GM19372 (cell line): Measurements from ENCODE around the gene ARMH3.

ENCODE experiments used
- ATAC-seq: cut with Tn5 transposase; IDR thresholded peaks from one replicate; pipeline ENCODE4 v1.9.1; 2021; ENCODE audit warnings: mild to moderate bottlenecking, low read depth, moderate library complexity; ENCODE audit not compliant: unreplicated experiment

Gene ARMH3

DNA sequence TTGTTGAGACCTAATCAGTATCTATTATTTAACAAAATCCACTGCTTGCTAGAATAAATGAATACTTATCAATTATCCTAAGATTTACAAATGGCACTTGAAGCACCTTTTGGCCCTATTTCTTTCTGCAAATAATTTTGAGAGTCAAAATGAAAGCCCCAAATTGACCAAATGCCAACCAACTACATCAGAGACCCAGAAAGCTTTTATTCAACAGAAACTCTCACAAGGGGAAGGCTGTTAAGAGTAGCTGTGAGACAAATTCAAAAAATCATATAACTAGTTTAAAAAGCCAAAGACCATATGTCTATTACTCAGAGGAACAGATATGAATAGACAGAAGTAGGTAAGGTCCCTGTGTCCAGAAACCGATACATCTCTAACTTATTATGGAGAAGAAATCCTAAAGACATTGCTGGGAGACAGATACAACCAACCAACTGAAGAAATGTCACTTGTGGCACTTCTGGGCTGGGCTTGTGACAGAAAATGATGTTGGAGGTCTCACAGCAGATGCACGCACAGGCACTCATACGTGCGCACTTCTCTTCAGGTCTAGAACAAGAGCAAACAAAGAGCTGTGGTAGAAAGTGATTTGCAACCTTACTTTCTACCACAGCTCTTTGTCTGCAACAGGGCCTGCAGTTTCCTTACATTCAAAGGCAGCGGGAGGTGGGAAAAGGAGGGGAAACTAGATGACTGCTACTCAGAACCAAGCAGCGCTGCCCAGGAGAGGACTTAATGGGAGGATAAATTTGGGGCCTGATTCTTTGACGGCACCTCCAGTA lies 153.7 kb downstream of the ARMH3 start:
- no peak for ATAC-seq

- peak; percentile 48 for ATAC-seq
These were observed 154.6 kb downstream of the ARMH3 start for GRCh38 chr10:101901340-101901739.

DNA sequence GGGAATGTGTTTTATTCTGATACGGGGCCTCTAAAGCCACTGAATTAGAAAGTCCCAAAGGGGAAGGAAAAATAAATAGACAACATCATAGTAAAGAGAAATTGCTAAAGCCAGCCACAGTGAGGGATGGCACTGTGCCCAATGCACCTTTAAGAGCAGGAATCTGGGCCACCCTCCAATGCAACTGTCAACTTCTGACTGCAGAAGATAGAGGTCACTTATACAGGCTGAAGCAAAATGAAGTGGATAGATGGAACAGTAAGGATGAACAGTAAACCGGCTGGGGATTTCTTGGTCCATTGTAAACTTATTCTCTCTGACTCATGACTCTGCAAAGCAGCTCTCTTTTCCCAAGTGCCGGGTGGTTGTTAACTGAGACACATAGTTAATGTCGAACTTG lies 158.3 kb downstream of the ARMH3 start:
- no peak for ATAC-seq

GRCh38 chr10:101896225-101896877 lies 159.6 kb downstream of the ARMH3 start:
- no peak for ATAC-seq

DNA sequence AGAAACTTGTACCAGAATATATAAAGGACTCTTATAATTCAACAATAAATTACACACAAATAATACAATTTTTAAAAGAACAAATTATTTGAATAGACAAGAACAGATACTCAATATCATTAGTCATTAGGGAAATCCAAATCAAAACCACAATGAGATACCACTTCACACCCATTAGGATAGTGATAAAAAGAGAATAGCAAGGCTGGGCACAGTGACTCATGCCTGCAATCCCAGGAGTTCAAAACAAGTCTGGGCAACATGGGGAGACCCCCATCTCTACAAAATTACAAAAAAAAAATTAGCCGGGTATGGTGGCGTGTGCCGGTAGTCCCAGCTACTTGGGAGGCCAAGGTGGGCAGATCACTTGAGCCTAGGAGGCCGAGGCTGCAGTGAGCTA lies 160.2 kb downstream of the ARMH3 start:
- ATAC-seq: no peak

DNA sequence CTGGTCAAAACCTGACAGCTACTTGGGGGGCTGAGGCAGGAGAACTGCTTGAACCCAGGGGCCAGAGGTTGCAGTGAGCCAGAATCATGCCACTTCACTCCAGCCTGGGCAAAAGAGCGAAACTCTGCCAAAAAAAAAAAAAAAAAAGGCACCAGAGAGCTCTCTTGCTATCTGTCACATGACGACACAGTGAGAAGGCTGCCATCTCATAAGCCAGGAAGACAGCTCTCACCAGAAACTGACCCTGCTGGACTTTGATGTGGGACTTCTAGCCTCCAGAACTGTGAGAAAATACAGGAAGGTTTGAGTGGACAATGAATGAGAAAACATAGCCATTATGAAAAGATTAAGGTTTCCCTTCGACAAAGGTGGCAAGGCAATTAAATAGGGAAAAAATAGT lies 161.2 kb downstream of the ARMH3 start:
- ATAC-seq: no peak

- ATAC-seq: no peak
These were observed 161.7 kb downstream of the ARMH3 start for GRCh38 chr10:101894266-101894665.

DNA sequence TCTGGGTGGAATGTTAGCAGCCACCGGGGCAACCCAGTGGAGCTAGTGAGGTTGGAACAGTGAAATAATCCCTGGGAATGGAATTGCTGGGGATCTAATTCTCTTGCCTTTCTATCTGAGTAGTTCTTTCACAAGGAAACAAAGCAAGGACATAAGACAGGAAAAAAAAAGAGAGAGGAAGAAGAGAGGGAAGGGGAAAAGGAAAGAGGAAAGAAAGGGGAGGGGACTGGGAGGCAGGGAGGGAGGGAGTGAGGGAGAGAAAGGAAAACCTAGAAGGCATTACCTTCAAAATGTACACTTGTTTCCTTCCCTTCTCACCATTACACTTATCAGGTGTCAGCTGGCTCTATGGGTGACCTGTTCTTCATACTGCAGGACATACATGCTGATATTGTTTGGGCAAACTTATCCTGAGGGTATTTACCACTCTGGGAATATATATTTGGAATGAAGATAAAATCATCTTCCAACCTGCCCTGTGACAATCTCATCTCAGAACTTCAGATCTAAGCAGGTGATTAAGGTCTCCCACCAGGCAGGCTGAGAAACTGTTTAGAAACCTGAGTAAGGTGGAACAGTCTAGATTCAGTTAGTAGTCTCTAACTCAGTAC lies 162.4 kb downstream of the ARMH3 start:
- no peak for ATAC-seq

DNA sequence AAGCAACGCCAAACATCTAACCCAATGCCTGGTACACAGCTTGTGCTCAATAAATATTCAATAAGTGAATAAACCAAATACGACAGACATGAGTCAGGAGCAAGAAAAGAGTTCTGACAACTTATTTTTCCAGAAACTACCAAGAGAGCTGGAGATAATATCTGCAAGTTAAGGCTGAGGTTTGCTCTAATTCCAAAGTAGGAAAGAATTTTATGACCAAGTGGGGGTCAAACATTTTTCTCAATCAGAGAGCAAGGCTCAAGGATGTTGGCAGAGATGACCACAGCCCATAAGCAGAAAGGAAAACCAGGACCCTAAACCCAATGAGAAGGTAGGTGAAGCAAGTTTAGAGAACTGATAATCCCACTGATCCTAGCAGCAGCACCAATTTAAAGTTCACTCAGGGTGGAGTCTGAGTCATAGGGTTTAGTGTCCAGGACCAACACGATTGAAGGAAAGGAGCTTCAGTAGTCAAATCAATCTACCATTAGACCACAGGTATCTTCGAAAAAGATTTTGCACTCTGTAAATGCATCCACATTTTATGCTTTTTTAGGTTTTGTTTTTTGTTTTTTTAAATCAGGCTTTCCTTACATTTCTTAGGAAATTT lies 163.1 kb downstream of the ARMH3 start:
- ATAC-seq: no peak

- no peak for ATAC-seq
These were observed 166.4 kb downstream of the ARMH3 start for GRCh38 chr10:101889256-101890210.

DNA sequence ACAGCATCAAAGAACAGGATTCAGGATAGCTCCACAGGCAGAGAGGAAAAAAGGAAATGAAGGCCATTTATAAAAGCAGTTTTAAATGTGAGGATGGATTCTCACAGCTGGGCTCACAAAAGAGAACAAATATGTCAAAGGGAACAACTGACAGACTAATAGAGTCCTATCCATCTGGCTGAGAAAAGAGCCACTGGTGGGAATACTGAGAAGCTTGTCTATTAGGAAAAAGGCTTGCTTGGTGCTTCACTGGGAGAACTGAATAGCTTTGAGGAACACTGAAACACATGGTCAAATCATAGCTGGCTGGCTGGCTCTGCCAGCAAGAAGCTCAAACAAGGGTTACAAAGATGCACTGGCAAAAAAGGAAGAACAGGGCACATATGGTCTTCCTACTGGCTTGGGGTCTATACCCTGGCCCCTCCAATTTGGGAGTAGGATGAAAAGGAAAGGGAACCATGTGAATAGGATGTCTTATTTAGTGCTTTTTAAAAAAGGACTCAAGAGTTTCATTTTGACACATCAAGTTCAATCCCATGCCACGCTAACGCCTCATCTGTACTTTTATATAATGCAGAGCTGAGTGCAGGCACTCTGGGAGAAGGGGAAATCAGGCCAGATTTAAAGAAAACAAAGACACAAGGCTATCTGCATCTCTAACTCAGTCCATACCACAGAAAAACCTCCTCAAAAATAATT lies 167.6 kb downstream of the ARMH3 start:
- ATAC-seq: no peak

DNA sequence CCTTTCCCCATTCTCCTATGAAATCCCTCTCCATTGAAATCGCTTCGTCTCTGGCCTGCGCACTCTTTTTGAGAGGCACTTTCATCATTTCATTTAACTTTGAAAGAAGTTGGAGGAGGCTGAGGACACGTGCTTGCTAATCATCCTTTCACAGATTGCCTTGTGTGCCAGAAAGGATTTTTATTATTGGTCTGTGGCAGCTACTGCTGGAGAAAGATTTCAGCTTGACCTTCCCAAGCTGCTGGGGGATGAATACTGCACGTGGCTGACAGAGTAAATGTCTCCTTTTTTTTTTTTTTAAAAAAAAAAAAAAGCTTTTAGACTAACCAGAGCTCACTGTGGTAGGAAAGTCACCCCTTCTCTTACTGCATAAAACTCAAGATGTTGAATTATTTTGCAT lies 168.2 kb downstream of the ARMH3 start:
- ATAC-seq: no peak

- no peak for ATAC-seq
These were observed 169.3 kb downstream of the ARMH3 start for GRCh38 chr10:101886521-101887312.

- ATAC-seq: no peak
These were observed 174.8 kb downstream of the ARMH3 start for GRCh38 chr10:101881036-101881774.

- ATAC-seq: no peak
These were observed 175.8 kb downstream of the ARMH3 start for GRCh38 chr10:101880232-101880573.

DNA sequence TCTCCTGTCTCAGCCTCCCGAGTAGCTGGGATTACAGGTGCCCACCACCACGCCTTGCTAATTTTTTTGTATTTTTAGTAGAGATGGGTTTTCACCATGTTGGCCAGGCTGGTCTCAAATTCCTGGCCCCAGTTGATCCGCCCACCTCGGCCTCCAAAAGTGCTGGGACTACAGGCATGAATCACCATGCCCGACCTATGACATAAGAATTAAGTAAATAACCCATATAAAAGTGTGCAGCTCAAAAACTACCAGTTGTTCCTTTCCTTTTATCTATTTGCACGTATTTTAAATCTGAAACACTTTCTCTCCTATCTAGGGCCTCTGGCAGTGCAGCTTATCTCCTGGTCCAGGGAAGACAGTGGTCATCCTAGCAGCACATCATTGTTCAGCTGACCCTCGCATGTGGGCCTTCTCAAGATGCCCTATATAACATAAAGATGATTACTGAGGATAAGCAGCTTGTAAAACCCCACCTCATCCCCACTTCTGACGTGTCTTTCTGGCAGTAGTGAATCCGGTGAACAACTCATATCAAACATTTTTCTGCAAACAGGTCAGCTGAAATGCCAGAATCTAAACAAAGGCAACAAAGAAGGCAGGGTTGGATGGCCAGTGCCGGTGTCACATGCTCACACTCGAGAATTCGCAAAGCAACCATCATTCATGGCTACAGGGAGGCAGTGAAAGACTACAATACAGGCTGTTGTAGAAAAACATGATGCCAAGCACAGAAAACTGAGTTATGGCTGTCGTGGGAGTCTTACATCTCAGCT lies 176.3 kb downstream of the ARMH3 start:
- ATAC-seq: no peak

GRCh38 chr10:101878869-101879268 lies 177.1 kb downstream of the ARMH3 start:
- ATAC-seq: no peak
